Measurements from ENCODE around the gene TLR6.
"Not testable (repeated sequence)": the region's sequence is repeated elsewhere in the genome, so short reads cannot be mapped to it uniquely, and the experiment has no call there.

- TF ChIP-seq, protein P1, sequence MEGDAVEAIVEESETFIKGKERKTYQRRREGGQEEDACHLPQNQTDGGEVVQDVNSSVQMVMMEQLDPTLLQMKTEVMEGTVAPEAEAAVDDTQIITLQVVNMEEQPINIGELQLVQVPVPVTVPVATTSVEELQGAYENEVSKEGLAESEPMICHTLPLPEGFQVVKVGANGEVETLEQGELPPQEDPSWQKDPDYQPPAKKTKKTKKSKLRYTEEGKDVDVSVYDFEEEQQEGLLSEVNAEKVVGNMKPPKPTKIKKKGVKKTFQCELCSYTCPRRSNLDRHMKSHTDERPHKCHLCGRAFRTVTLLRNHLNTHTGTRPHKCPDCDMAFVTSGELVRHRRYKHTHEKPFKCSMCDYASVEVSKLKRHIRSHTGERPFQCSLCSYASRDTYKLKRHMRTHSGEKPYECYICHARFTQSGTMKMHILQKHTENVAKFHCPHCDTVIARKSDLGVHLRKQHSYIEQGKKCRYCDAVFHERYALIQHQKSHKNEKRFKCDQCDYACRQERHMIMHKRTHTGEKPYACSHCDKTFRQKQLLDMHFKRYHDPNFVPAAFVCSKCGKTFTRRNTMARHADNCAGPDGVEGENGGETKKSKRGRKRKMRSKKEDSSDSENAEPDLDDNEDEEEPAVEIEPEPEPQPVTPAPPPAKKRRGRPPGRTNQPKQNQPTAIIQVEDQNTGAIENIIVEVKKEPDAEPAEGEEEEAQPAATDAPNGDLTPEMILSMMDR (IDR thresholded peaks at IDR 0.05) = not testable (repeated sequence)
- not testable (repeated sequence) for TF ChIP-seq POLR2A (IDR thresholded peaks at IDR 0.05)
Measured at GRCh38 chr4:38777925-38778324, 78.7 kb downstream of the TLR6 start.

Measured in thyroid gland (tissue), 4 donors.